B cell (primary cell): ENCODE data around the gene ARID3B.

Experiments
- CTCF ChIP-seq: fragments of 200-600 bp; IDR thresholded peaks from one replicate; pipeline ENCODE4 v1.8.0; 2022; ENCODE audit warnings: antibody characterized with exemption, mild to moderate bottlenecking
- EZH2 ChIP-seq: IDR thresholded peaks from 2 replicates; pipeline ENCODE4 v1.6.1; 2012; ENCODE audit warnings: borderline replicate concordance, low read depth, mild to moderate bottlenecking, moderate library complexity, low read length; ENCODE audit not compliant: insufficient read depth, poor library complexity, severe bottlenecking

GRCh38 chr15:74622758-74623157, 81.7 kb downstream of the ARID3B start:
- no peak for TF ChIP-seq CTCF
- TF ChIP-seq EZH2 = no peak
